Testis (tissue), 3 donors: ENCODE data around the gene SH3BP4. TPM values are rescaled to one million over a fixed set of nuclear protein-coding genes. Genes with fewer than 3 reads are reported as not detected.

Source experiments
- DNase-seq: peaks from one replicate; pipeline ENCODE4 v3.0.0-alpha.2; 2019
- H3K27ac ChIP-seq, 2 donors: fragments of 200-600 bp; sonication (generic); one replicate each; pipeline ENCODE4 v1.5.1; 2019
- H3K27me3 ChIP-seq: fragments of 200-600 bp; sonication (generic); one replicate; pipeline ENCODE4 v1.5.1; 2019
- H3K36me3 ChIP-seq: fragments of 200-600 bp; sonication (generic); one replicate; pipeline ENCODE4 v1.5.1; 2017; ENCODE audit warnings: low read depth; ENCODE audit errors: missing control alignments
- H3K4me1 ChIP-seq: fragments of 200-600 bp; sonication (generic); one replicate; pipeline ENCODE4 v1.5.1; 2019
- H3K4me3 ChIP-seq, 2 donors: fragments of 200-600 bp; sonication (generic); one replicate each; pipeline ENCODE4 v1.5.1; 2017 to 2019
- H3K9me3 ChIP-seq: fragments of 200-600 bp; sonication (generic); one replicate; pipeline ENCODE4 v1.5.1; 2017
- CTCF ChIP-seq, 3 experiments: fragments of 450-650 bp in 2 of 3; fragments of 200-600 bp in 1 of 3; sonication (generic) in 1 of 3; IDR thresholded peaks; one replicate each; pipeline ENCODE4 v1.5.1; 2016 to 2019; ENCODE audit warnings: antibody characterized with exemption in 3 of 3, mild to moderate bottlenecking in 2 of 3, moderate library complexity in 1 of 3
- POLR2A ChIP-seq: fragments of 450-650 bp; IDR thresholded peaks from one replicate; pipeline ENCODE4 v1.6.1; 2017; ENCODE audit warnings: antibody characterized with exemption, mild to moderate bottlenecking, moderate library complexity
- WGBS, 2 donors: methylation state at CpG; one replicate each; pipeline ENCODE4 v1.1.5; 2018; 5-methylcytosine and 5-hydroxymethylcytosine counted together
- intact Hi-C: fragments of 100-400 bp; cut with DNase I; formaldehyde crosslinking; loops from one replicate; pipeline ENCODE4 v1.15.1; 2023; ENCODE audit warnings: low total_unique reads
- polyA plus RNA-seq: library from polyadenylated mRNA; stranded (reverse); fragments of 350-450 nt; fragmentation: Illumina TruSeq; extraction: RNeasy Lipid Tissue Mini Kit (QIAGEN cat#74804); gene quantifications from one replicate; pipeline ENCODE4 v1.2.3, GENCODE V29; 2014; ENCODE audit warnings: low read depth, low replicate concordance; ENCODE audit not compliant: insufficient read depth
- total RNA-seq, 2 donors: library from RNA; depleted of rRNA; stranded (reverse); fragments of >200 nt; gene quantifications; one replicate each; pipeline ENCODE4 v1.2.3, GENCODE V29; 2016

SH3BP4 gene
- total and polyA plus RNA-seq, 3 donors from 2014 or later: 33.3 to 88.5 (median 64.4) TPM

GRCh38 chr2:235026649-235027557, 75.1 kb downstream of the SH3BP4 start:
- Histone ChIP-seq H3K36me3 (no peaks in the 10 kb centered on the region), H3K4me3 (no peak overlapping the region), H3K9me3 (no peaks in the 10 kb centered on the region), H3K27ac (no peak overlapping the region), H3K4me1 (peaks cover 22% of the 10 kb centered on the region), H3K27me3 (no peaks in the 10 kb centered on the region)
- TF ChIP-seq POLR2A (no peak), CTCF (IDR thresholded peaks at IDR 0.05) (no peak)
- intact Hi-C loops: no loop called here
- 81 to 83% methylated on average over 25 to 33 of the region's 33 CpGs for WGBS, 2 donors
- peak; percentile 84 for DNase-seq

DNA sequence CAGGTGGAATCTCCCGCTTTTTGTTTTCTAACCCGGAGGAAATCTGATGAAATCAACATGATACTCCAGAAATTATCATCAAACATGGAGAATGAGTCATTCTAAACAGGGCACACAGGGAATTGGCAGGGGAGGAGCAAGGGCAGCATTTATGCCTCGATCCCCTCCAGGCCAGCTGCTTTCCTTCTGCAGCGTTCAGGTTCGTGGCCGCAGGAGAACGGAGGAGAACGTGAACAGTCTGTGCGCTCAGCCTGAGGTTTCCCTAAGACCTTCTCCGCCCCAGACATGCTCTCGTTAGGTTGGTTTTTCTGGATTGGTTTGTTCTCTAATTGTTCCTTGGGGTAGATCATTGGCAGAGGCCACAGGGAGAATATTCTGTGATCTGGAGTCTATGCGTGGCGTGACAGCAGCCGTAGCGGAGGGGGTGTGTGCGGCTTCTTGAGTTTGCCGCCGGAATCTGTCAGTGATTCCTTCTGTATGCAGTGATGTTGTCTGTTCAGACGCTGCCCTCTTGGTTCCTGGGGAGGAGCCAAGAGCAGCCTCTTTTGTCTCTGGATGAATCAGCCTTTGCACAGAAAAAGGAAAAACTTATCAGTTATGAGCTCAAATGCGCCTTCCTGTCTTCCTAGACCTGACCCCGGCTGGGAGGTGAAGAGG, 75.9 kb downstream of the SH3BP4 start:
- peak; percentile 53 for DNase-seq
- Histone ChIP-seq H3K36me3 (no peaks in the 10 kb centered on the region), H3K4me1 (peaks cover 24% of the 10 kb centered on the region), H3K4me3 (no peak overlapping the region), H3K27me3 (no peaks in the 10 kb centered on the region), H3K9me3 (no peaks in the 10 kb centered on the region), H3K27ac (no peak overlapping the region)
- no peak for TF ChIP-seq CTCF (IDR thresholded peaks at IDR 0.05)
- no peak for TF ChIP-seq POLR2A
- 68 to 82% methylated on average over 21 of the region's 21 CpGs for WGBS, 2 donors
- intact Hi-C loops: no loop called here

DNA sequence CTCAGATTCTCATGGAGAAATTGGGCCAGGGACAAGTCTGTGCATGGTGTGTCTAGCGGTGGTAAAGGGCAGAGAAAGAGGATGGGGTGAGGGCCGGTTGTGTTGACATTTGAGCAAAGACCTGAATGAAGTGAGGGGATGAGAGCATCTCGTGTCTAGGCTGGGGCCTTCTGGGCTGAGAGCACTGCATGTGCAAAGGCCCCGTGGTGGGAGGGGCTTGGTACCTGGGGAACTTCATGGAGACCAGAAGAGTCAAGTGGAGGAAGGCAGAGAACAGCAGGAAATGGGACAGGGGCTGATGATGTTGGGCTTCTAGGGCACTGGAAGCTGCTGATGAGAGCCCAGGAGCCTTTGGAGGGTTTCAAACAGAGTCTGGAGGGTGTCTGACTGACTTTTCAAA, 76.8 kb downstream of the SH3BP4 start:
- Histone ChIP-seq H3K27ac (no peak overlapping the region), H3K9me3 (no peaks in the 10 kb centered on the region), H3K4me3 (no peak overlapping the region), H3K4me1 (peaks cover 31% of the 10 kb centered on the region), H3K36me3 (no peaks in the 10 kb centered on the region), H3K27me3 (no peaks in the 10 kb centered on the region)
- TF ChIP-seq POLR2A: no peak
- no peak for TF ChIP-seq CTCF (IDR thresholded peaks at IDR 0.05)
- 87 to 94% methylated on average over 4 of the region's 4 CpGs for WGBS, 2 donors
- no peak for DNase-seq
- intact Hi-C loops: no loop called here

DNA sequence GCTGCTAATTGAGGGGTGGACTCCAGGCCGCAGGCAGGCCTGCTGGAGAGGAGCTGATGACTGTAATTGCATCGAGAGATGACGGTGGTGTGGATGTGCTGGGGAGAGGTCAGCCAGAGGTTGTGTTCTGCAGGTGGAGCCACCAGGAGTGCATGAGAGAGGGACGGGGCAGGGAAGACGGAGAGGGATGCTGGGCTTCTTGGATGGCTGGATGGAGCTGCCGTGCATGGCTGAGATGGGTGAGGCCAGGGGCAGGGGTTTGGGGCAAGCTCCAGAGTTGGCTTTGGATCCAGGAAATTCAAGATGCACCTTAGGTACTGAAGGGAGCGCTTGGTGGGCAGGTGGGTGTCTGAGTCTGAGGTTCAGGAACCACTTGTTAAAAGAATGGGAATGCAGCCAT, 77.2 kb downstream of the SH3BP4 start:
- H3K4me1 ChIP-seq: peaks cover 32% of the 10 kb centered on the region
- no peaks in the 10 kb centered on the region for H3K36me3 ChIP-seq
- TF ChIP-seq POLR2A (no peak), CTCF (IDR thresholded peaks at IDR 0.05) (no peak)
- H3K4me3 ChIP-seq: no peak overlapping the region
- DNase-seq: no peak
- no peaks in the 10 kb centered on the region for H3K27me3 ChIP-seq
- H3K9me3 ChIP-seq: no peaks in the 10 kb centered on the region
- H3K27ac ChIP-seq: no peak overlapping the region
- WGBS, 2 donors: 89 to 94% methylated on average over 7 of the region's 7 CpGs
- intact Hi-C loops: no loop called here
